ENCODE results near the gene SCN10A. TPM values are rescaled to one million over a fixed set of nuclear protein-coding genes. Genes with fewer than 3 reads are reported as not detected.

SCN10A gene
- total RNA-seq, 1 experiment from 2014 or later = not detected

DNA sequence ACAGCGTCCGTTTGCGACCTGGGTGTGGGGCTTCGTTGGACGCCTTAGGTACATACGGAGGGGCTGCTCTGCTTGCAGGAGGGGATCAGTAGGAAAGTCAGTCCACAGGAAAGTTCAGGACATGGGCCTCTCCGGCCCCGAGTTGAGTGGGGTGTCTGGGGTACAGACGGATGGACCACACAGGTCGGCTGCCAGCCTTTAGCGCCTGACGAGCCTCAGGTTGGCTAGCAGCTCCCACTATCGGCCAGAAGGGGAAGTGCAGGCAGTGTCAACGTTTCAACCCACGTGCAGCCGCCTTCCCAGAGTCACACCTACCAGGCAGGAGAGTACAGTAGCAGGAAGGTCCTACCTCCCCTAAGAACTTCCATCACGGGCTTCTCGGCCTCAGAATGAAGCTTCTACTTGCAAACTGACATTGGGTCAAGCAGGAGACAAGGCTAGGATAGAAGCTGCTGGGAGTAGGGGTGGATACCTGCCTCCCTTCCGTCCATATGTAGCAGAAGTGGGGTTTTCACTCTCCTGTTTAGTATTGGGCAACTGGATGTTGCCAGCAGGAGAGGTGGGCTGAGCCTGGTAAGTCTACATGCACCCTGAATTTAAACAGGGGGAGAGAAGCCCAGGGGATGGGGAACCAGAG, 164.7 kb downstream of the SCN10A start:
- DNase-seq (ENCODE audit: low read depth) = peak; percentile 52

DNA sequence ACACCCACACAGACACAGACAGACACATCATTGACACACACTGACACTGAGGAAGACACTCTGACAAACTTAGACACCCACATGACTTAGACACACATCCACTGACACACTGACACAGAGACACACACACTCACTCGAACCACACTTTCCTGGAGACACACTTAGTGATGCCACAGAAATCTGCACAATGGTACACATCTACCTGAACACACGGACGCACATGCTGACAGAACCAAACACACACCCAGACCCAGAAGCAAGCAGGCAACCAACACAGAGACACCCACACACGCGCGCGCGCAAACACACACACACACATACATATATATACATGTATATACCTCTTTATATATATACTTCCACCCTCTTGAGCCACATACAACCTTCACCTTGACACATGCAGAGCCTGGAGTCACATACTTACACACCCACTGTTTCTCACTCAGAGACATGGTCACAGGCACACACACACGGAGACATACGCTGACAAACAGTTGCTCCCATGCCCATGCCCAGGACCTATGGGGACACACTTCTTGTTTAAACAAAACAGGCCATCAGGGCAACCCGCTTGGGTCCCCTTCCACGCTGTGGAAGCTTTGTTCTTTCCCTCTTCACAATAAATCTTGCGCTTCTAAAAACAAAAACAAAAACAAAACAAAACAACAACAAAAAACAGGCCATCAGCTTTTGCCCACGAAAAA, 165.6 kb downstream of the SCN10A start:
- DNase-seq (ENCODE audit: low read depth) = no peak

- peak; percentile 31 for DNase-seq (ENCODE audit: low read depth)
These were observed 166.3 kb downstream of the SCN10A start, which contains the start of gene SCN5A for GRCh38 chr3:38649500-38650247. Gene SCN5A (minus strand): TSS chr3:38649687. CDS start chr3:38633307, 16,380 bp downstream.

DNA sequence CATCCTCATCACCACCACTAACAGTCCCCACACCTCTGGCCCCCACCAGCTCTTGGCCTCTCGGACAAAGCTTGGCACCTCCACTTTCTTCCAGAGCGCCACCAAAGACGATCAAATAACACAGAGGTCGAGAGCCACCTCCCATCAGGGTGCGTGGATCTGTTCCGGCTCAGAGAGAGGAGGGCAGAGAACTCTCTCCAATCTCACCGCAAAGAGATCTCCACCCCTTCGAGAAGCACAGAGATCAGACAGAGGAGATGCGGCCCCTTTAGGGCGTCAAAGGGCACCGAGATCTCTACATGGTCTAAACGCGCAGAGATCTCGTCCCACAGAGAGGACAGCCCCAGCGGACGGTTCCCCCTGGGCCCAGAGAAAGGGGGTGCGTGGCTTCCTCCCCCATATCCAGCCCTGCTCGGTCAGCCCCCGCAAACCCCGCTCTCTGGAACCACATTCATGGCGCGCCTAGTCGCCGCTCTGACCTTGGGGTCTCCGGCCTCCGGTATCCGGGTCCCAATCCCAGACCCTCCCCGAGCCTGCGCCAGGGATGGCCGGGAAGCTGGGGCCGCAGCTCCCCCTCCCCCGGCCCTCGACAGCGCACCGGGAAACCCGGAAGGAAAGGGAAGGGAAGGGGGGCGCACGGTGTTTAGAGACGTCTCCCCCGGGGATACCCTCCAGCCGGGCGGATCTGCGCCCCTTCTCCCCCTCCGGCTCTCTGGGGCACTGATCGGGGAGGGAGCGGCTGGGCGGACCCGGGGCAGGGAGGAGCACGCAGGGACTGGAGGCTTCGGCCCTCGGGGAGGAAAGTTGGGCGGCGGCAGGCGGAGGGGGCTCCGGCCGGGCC, 167.1 kb downstream of the SCN10A start:
- DNase-seq (ENCODE audit: low read depth) = no peak

- DNase-seq (ENCODE audit: low read depth) = no peak
These were observed 167.9 kb downstream of the SCN10A start for GRCh38 chr3:38648024-38648658.

GRCh38 chr3:38647217-38647970, 168.6 kb downstream of the SCN10A start:
- DNase-seq (ENCODE audit: low read depth) = no peak

Other genes starting within 250 kb of the SCN10A start
- gene SCN5A, start 166.5 kb downstream of the SCN10A start, total RNA-seq (2014; rRNA removed; shearing (Covaris generic)) = 1.3 and 1.6 TPM in 2 replicates
- not detected in 2 replicates for gene SCN11A, start 235.7 kb upstream of the SCN10A start, total RNA-seq (2014; rRNA removed; shearing (Covaris generic))
- 11.4 and 20.0 TPM in 2 replicates for gene WDR48, start 235.8 kb upstream of the SCN10A start, total RNA-seq (2014; rRNA removed; shearing (Covaris generic))

Measured in M059J (cell line).